Retinal pigment epithelial cell (primary cell): ENCODE results near the gene FASN.

Experiments used
- DNase-seq: peaks from one replicate; pipeline ENCODE4 v3.0.0-alpha.2; 2010; ENCODE audit warnings: low read depth
- H3K4me3 ChIP-seq: 2 replicates; pipeline ENCODE4 v1.5.1; 2011; ENCODE audit warnings: mild to moderate bottlenecking, low read length, control low read depth, moderate library complexity
- TF ChIP-seq, protein P1 (sequence below): conservative IDR thresholded peaks from 2 replicates; pipeline ENCODE4 v1.5.1; 2011; ENCODE audit warnings: low read depth, low read length, control low read depth, inconsistent platforms

FASN gene

DNA sequence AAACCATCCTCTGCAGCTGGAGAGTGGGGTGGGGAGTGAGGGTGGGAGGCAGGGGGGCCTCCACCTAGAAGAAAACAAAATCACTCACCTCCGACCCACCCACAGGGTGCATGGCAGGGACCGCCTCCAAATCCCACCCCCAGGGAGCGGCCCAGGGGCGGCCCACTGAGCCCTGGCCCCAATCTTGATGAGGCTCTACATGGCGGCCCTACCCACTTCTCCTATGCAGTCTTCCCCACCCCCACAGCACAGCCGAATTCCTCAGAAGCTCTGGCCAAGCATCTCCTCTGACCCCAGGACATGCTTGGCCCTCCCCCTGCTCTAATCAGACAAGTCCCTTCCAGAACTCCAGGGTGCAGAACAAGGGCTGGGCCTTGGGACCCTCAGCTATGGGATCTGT lies 18.2 kb upstream of the FASN start:
- no peak for DNase-seq

DNA sequence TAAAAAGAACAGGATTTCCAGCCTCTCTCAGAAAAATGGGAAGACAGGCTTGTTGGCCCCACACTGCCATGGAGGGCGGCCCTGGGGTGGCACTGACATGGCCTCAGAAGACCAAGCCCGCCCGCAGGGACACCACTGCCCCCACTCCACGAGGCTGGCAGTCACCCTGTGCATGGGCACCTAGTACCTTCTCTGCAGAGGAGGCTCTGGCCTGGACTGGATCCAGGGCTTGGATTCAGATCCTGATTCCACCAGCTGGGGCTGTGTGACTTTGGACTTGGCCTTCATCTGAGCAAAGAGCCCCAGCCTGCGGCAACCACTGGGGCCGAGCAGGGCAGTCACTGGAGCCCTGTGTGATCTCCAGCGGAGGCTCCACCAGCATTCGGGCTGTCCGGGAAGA lies 16.8 kb upstream of the FASN start:
- no peak for DNase-seq
- TF ChIP-seq, protein P1, sequence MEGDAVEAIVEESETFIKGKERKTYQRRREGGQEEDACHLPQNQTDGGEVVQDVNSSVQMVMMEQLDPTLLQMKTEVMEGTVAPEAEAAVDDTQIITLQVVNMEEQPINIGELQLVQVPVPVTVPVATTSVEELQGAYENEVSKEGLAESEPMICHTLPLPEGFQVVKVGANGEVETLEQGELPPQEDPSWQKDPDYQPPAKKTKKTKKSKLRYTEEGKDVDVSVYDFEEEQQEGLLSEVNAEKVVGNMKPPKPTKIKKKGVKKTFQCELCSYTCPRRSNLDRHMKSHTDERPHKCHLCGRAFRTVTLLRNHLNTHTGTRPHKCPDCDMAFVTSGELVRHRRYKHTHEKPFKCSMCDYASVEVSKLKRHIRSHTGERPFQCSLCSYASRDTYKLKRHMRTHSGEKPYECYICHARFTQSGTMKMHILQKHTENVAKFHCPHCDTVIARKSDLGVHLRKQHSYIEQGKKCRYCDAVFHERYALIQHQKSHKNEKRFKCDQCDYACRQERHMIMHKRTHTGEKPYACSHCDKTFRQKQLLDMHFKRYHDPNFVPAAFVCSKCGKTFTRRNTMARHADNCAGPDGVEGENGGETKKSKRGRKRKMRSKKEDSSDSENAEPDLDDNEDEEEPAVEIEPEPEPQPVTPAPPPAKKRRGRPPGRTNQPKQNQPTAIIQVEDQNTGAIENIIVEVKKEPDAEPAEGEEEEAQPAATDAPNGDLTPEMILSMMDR, result no peak
- no peak overlapping the region for H3K4me3 ChIP-seq

More for the DNA sequence above, 18.2 kb upstream of the FASN start:
- TF ChIP-seq, protein P1, result no peak
- H3K4me3 ChIP-seq, result no peak overlapping the region

DNA sequence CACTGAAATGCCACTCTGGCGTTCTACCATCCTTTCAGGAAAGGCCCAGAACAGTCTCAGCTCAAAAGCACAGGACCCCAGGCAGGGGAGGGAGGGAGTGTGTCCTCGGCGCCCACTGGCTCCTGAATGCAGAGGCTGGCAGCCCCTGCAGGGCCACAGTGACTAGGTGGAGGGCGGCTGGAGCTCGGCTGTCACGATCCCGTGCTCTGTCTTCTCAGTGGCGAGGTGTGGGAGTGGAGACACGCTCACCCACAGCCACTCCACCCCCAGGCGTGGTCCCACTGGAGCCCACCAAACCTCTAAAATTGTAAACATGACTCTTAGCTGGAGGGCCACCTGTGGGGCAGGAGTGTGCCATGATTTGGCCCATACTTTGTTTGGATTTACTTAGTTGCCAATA lies 16.4 kb upstream of the FASN start:
- no peak overlapping the region for H3K4me3 ChIP-seq
- TF ChIP-seq, protein P1, result no peak
- no peak for DNase-seq

DNA sequence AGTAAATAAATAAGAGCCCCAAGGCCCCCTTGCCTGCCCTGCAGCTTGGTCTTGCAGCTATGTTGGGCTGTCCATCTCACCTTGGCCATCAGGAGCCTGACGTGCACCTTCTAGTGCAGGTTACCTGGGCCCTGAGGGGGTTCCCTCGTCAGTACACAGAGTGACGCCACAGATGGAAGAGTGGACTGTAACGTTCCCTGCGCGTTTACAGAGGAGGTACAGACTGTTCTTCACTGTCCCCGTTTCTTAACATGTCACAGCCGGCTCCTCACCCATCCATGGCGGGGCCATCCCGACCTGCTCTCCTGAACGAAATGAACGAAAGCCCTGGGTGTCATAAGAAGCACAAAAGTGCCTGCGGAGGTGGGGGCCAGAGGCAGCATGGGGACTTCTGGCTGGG lies 15.9 kb upstream of the FASN start:
- no peak for DNase-seq
- TF ChIP-seq, protein P1, result no peak
- no peak overlapping the region for H3K4me3 ChIP-seq

DNA sequence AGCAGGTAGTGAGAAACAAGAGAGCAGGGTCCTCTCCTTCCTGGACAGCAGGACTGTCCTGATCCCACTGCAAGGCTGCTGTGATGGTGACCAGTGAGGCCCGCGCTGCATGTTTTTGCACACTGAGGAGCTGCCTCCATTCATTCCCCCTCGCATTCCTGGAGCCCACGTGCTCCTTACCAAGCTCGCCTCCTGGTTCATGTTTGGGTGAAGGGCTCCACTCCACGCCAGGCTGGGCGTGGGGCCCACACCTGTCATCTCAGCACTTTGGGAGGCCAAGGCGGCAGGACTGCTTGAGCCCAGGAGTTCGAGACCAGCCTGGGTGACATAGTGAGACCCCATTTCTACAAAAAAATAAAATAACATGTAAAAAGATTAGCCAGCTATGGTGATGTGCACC lies 15.4 kb upstream of the FASN start:
- TF ChIP-seq, protein P1, result no peak
- no peak for DNase-seq
- H3K4me3 ChIP-seq, result no peak overlapping the region

DNA sequence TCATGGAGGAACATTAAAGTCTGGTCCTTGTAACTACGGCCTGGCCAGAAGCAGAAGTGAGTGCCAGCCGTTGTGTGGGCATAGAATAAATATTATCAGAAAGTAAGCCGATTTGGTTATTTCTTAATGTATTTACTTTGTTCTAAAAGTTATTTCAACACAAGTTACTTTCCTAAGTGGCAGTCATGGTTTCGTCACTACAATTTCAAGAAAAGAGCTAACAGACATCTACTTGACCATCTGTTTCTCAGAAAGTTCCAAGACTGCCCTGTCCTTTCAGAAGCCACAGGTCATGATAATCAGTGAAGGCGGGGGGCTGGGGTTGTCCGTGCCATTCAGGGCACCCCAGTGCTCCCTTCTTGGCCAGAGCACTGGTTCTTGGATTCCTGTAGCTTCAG lies 14.9 kb upstream of the FASN start:
- DNase-seq, result no peak
- TF ChIP-seq, protein P1, result no peak
- no peak overlapping the region for H3K4me3 ChIP-seq

DNA sequence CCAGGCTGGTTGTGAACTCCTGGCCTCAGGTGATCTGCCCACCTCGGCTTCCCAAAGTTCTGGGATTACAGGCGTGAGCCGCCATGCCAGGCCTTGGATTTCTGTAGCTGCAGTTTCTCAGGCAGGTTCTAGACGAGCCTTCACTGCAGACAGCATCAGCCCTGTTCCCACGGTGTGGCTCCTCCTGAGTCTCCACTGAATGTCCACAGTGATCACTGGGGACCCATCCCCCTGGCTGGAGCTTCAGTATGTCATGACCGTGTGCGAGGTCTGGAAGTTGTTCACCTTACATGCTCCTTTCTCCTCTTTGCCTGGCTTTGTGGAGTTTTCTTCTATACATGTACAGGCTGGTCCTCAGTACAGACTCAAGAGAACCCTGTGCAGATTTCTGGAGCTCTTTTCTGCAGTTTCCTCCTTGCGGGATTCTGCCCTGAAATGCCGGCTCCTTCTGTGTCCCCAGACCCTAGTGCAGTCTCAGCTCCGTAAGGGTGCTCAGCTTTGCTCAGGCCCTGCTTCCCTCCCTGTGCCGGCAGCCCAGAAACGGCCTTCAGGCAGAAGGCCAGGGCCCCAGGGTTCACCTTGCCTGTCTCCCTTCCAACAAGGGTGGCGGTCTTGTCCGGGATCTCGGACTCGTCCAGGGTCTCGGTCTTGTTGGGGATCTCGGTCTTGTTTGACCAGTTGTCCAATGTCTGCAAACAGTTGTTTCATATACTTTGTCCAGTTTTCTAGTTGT lies 14.3 kb upstream of the FASN start:
- TF ChIP-seq, protein P1, result no peak
- DNase-seq, result no peak
- H3K4me3 ChIP-seq, result no peak overlapping the region
